Erythroblast (primary cell): ENCODE results near the gene LATS2.

Experiments
- DNase-seq, 2 experiments: peaks; one replicate each; lab custom pipeline; 2025; lab: John Stamatoyannopoulos, UW
- GATA1 ChIP-seq: IDR thresholded peaks from 2 replicates; pipeline ENCODE4 v1.6.1; 2011; ENCODE audit warnings: low read depth, mild to moderate bottlenecking, control low read depth, low read length, moderate library complexity
- POLR2A ChIP-seq: IDR thresholded peaks from 2 replicates; pipeline ENCODE4 v1.6.1; 2011; ENCODE audit warnings: mild to moderate bottlenecking, low read length

Gene LATS2

DNA sequence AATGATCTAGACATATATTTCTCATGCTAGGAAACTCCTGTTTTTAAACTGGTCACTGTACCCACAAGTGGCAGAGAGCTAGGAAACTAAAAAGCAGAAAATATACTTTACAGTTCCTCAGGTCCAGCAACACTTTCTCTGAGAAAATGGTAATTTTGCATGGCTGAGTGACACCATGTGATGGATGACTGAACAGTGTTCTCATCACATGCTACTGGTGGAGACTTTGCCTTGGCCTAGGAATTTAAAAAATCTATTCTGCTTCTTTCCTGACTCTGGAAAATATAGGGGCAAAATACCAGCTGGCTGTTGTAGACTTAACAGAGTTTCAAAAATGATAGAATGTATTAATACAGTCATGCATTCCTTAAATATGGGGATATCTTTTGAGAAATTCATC, 50.0 kb downstream of the LATS2 start:
- DNase-seq = no peak
- TF ChIP-seq GATA1 (no peak), POLR2A (no peak)

DNA sequence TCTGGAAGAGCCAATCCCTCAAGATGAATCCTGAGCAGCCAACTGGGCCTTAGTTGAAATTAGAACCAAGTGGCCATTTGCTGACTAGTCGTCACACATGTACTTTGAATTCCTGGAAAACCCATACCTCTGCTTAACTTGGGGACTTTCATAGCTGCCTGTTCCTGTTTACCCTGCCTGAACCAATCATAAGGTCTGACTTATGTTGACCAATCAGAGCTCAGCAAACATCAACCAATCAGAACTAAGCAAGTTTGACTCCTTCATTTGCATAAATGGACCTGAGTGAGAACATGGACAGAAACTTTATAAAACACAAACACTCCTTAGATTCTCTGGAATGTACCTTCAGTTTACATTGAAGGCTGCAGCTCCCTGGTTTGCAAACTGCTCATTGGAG, 50.8 kb downstream of the LATS2 start:
- TF ChIP-seq GATA1 (no peak), POLR2A (no peak)
- peak; percentile 20 to 23 for DNase-seq

DNA sequence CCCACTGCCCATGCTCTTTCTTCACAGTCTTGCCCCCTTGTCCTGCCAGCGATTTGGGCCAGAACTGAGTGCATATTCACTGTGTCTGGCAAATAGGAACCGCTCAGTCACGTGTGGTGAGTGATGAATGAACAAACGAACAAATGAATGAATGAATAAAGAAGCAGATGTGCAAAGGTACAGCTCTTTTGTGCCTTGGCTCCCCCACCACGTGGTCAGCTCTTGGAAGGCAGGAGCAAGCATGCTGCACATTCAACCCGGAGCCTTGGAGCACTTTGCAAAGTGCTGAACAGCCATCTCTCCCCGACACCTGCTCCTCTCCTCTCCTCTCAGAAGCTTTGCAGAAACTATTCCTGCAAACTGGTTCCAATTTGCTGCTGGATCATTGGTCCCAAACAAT, 52.4 kb downstream of the LATS2 start:
- TF ChIP-seq GATA1 (no peak), POLR2A (no peak)

DNA sequence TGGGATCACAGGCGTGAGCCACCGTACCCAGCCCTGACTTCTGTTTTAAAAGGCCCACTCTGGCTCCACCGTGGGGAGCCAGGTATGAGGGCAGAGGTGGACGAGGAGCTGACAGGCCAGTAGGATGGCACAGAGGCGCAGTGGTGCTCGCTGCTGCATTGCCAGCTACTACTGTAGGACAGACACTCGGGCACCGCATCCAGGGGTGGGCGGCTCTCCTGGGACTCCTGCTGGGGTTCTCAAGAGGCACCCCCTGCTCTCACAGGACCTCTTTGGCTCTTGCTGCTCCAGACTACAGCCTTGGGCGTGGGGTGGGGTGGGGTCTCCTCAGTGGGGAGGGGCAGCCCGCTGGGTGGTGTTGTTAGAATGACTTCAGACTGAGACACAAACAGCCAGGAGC, 53.4 kb downstream of the LATS2 start:
- no peak for TF ChIP-seq POLR2A
- no peak for TF ChIP-seq GATA1
- DNase-seq = no peak

More for the DNA sequence above, 52.4 kb downstream of the LATS2 start:
- DNase-seq = no peak

DNA sequence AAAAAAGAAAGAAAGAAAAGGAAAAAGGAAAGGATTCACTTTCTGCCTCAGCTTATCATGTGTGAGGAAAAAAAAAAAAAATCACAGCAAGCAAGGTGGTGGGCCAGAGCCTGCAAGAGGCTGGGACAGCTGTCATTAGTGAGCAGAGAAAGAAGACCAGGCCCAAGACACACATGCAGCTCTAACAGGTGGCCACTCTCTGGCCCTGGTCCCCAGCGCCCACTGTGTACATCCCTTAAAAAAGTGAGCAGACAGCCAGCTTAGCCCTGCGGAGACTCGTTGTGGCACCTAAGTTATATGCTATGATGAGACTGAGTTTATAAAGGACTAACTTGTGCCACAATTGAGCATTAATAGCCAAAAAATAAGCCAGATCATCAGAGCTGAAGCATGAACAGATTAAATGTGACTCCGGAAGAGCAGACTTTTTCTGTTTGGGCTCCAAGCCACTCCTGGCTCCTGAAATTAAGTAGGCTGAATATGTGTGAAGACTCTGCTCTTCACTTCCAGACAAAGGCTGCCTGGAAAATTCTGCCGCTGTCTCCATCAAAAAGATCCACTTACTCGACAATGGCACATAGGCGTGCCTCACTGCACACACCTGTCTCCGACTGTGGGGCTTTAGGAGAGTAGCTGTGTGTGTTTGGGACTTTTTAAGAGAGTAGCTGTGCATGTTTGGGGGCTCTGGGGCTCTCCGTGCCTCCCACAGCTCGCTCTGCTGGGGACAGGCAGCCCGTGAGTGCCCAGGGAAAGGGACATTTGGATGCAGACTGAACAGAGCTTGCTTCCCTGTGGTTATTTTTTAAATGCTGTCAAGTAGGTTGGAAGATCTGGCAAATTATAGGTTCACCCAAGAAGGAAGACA, 55.0 kb downstream of the LATS2 start:
- DNase-seq = no peak
- TF ChIP-seq GATA1 (no peak), POLR2A (no peak)

DNA sequence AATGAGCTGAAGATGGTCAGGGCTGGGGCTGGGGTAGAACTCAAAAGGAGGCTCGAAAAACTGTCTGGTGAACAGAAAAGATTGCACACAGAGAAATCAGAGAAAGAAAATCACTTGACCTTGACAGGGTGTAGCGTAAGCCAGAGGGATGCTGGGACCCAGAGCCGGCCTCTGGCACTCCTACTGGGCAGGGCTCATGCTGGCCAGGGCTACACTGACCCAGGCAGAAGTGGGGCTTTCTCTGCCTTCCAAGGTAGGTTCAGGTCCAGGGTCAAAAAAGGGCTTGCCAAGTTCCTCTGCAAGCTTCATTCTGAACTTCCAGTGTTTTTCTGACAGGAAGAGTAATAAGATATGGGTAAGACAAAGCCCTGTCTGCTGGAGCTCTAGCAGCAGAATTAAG, 56.2 kb downstream of the LATS2 start:
- no peak for TF ChIP-seq POLR2A
- TF ChIP-seq GATA1 = no peak
- no peak for DNase-seq

DNA sequence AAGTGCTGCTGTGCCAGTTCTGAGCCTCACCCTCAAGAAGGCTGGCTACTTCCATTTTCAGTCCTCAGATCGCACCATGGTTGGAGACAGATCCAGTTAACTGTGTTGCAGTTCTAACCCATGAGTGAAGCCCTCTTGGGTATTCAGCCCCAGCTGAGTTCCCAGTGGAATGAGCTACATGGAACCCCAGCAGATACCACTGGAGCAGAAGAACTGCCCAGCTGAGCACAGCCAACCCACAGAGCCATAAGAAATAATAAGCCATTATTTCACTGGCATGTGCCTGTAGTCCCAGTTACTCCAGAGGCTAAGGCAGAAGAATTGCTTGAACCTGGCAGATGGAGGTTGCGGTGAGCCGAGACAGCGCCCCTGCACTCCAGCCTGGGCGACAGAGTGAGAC, 59.9 kb downstream of the LATS2 start:
- no peak for TF ChIP-seq POLR2A
- TF ChIP-seq GATA1 = no peak
- DNase-seq = no peak

DNA sequence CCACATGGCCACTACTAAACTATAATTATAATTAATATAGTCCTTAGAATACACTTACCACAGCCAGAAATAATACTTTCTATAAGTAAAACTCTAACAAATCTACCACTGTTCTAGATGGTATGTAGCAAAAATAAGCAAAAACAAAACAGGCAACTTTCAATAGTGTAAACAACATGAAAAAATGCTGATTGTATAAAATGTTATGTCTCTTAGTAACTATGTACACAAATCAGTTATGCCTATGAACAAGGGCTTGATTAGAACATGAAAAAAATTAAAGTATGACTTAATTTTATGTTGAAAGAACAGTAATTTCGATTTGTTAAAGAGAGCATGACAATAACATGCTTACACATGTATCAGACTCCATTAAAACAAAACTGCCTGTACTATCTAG, 60.7 kb downstream of the LATS2 start:
- TF ChIP-seq GATA1 = no peak
- TF ChIP-seq POLR2A = no peak

DNA sequence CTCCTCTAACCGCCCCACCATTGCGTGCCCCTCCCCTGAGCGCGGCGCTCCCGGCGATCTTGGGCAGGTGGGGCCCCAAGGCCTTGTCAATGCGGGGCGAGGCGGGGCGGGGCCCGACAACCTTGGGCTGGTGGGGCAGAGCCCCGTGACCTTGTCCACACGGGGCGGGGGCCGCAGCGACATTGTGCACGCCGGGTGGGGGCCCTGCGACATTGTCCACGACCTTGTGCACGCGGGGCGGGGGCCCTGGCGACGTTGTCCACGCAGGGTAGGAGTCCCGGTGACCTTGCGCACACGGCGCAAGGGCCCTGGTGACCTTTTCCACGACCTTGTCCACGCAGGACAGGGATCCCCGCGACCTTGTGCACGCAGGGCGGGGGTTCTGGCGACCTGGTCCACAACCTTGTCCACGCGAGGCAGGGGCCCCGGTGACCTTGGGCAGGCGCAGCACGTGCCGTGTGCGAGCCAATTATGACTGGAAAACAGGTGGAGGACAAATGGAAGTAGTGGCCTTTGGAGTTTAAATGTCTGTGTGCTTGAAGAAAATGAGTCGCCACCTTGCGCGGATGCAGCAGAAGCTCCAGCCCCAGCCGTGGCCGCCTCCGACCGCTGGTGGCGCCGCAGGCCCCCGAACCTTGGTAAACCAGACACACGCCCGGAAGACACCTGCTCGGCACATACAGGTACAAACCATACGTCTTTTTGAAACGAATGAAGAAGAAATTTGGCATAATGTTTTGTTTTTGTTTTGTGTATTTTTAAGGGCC, 62.6 kb downstream of the LATS2 start:
- DNase-seq = no peak
- TF ChIP-seq POLR2A = no peak
- TF ChIP-seq GATA1 = no peak

More for the DNA sequence above, 60.7 kb downstream of the LATS2 start:
- DNase-seq = no peak

DNA sequence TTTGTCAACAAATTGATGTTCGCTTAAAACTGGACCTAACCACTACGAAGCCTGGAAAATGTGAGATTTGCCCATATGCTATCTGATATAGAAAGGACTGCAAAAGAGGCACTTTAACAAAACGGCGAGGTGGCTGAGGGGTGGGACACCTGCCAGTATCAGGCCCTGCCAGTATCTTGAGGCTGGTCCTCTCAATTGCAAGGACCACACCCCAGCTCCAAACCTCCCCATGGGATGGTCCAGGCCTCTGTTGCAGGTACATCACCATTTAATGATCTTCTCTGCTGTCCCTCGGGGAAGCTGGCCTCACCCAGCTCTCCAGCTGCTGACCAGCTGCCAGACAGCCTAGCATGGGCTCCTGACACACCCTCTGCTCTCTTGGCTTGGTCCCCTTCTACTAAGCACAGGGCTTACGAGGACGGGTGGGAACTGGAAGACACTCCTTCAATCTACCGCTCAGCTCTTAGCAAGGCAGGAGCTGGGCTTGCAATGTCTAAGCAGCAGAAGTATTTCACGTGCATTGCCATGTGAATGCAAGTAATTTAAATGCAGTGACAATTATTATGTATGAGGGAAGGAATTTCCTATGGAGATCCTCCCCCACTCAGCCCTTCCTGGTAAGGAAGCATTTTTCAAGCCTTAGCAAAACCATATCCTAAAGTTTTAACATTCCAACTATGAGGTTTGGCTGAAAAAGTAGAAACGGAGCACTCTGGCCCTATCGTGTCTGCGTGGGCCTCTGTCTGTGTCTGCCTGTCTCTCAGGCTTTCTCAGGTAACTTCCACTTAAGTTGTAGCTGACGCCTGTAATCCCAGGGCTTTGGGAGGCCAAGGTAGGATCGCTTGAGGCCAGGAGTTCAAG, 63.9 kb downstream of the LATS2 start:
- TF ChIP-seq GATA1 (no peak), POLR2A (no peak)
- DNase-seq = peak; percentile 10 to 11

DNA sequence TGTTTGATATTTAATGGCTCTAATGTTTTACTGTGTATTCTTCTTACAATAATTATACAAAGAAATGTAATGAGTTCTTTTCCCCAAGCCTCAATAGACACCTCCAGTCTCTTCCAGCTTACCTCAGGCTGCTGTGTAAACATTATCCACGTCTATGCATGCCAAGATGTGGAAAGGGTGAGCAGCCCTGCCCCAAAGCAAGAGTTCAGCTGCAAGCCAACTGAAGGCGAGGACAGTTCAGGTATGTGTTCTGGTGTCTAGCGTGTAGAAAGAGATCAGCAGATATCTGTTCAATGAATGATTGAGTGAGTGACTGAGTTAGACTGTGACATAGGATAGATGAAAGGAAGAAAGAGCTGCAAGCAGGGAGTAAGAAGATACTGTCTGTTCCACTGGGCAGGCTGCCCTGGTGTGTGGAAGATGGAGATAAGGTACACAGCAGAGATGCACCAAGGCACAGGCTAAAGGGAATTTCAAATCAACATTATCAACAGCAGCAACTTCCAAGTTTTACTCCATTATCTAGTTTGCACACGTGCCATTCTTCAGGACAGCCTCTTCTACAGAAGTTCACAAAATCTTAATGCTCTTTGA, 66.0 kb downstream of the LATS2 start:
- TF ChIP-seq POLR2A (peak; percentile 16), GATA1 (no peak)
- peak; percentile 81 to 93 for DNase-seq

DNA sequence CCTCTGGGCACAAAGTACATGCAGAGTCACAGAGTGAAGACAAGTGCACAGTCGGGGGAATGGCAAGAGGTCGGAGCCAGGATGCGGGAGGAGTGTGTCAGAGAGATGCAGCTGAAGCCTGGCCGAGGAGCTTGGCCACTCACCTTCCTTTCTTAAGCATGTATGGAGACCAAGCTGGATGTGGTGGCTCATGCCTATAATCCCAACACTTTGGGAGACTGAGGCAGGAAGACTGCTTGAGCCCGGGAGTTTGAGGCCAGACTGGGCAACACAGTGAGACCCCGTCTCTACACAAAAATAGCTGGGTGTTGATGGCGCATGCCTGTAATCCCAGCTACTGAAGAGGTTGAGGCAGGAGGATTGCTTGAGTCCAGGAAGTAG, 67.0 kb downstream of the LATS2 start:
- DNase-seq = no peak
- no peak for TF ChIP-seq GATA1
- no peak for TF ChIP-seq POLR2A

DNA sequence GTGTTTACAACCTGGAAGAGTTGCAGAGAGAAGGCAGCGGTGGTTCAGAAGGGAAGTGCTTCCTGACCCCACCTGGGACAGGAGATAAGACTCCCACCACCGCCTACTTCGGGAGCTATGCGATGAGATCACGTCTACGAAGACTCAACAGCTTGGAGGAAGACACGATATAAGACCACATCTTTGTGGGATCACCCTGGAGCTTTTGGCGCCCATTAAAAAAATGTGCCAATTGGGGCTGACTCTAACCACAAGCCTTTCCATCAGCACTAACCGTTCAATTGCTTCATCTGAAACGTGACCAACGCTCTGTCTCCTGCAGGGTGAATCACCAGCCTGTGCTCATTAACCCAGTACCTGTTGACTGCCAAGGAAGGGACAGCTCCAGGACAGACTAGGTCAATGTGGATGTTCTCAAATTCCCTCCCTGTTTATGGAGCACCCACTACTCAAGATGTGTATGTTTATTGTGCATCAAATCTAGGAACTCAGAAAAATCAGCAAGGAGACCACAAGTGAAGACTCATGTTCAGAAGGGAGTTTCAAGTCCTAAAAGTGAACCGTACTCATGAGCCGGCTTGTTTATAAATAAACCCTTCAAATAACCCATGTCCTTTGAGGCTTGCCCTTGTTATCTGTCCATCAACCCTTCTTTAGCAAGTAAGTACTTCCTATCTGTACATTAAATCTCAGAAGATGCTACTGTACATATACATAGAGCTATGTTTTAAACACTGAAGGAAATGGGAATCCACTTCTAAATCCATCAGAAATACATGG, 67.5 kb downstream of the LATS2 start:
- no peak for TF ChIP-seq POLR2A
- TF ChIP-seq GATA1 = no peak
- peak; percentile 15 to 48 for DNase-seq
